HepG2 (cell line): ENCODE measurements around the gene HAGH. TPM values are rescaled to one million over a fixed set of nuclear protein-coding genes. Genes with fewer than 3 reads are reported as not detected.

Experiments
- ATAC-seq: fragments of 200-7000 bp; cut with Tn5 transposase; 3 replicates; pipeline ENCODE4 v1.9.1; 2020; ENCODE audit warnings: mild to moderate bottlenecking, moderate library complexity
- BruUV-seq: library from RNA; stranded (reverse); fragments of 400-500 nt; replicated peaks from 2 replicates; lab custom pipeline; 2021; lab: Mats Ljungman, UMichigan
- CTCF ChIA-PET: fragments of 300-600 bp; formaldehyde crosslinking; extraction: SDS; loops from one replicate; lab custom pipeline; 2021; ENCODE audit warnings: low total read pairs, inconsistent platforms, low intra/inter-chr PET ratio; lab: Yijun Ruan, JAX
- POLR2A ChIA-PET: fragments of 350-600 bp; sonication (Branson Sonifier 250); formaldehyde crosslinking; loops from one replicate; lab custom pipeline; 2020; ENCODE audit warnings: antibody characterized with exemption, inconsistent platforms; lab: Yijun Ruan, JAX
- DNase-seq: peaks from one replicate; pipeline ENCODE4 v3.0.0-alpha.2; 2015; ENCODE audit warnings: low spot score
- FAIRE-seq: peaks from 3 replicates; lab custom pipeline; 2011; peaks lifted over from hg19 to GRCh38; lab: Jason Lieb, UNC
- H2AFZ ChIP-seq: one replicate; pipeline ENCODE4 v1.6.1; 2011; ENCODE audit warnings: low read length, inconsistent platforms
- H3K27ac ChIP-seq: fragments of 300-600 bp; 3 replicates; pipeline ENCODE4 v1.8.0; 2011; ENCODE audit warnings: mixed run types, mild to moderate bottlenecking, mixed read lengths, low read length, inconsistent platforms; ENCODE audit not compliant: insufficient read depth; ENCODE audit errors: extremely low read length
- H3K27me3 ChIP-seq, 2 experiments: fragments of 200-600 bp in 1 of 2; 2 replicates in 1 of 2; 3 replicates in 1 of 2; pipeline versions ENCODE4 v1.6.0 to v1.8.0; 2011; ENCODE audit warnings: low read length in 2 of 2, mild to moderate bottlenecking in 2 of 2, moderate library complexity in 2 of 2, inconsistent platforms in 1 of 2; ENCODE audit not compliant: insufficient read depth in 2 of 2, control insufficient read depth in 1 of 2
- H3K36me3 ChIP-seq, 2 experiments: fragments of 200-600 bp in 1 of 2; replicated peaks in 1 of 2; 2 replicates in 1 of 2; 3 replicates in 1 of 2; pipeline versions ENCODE4 v1.5.1 to v1.8.0; 2011; ENCODE audit warnings: low read length in 2 of 2, inconsistent platforms in 1 of 2; ENCODE audit not compliant: insufficient read depth in 2 of 2, control insufficient read depth in 1 of 2
- H3K4me1 ChIP-seq: 2 replicates; pipeline ENCODE4 v1.5.1; 2012; ENCODE audit warnings: low read length, inconsistent platforms; ENCODE audit not compliant: insufficient read depth
- H3K4me2 ChIP-seq: 2 replicates; pipeline ENCODE4 v1.6.0; 2011; ENCODE audit warnings: low read depth, low read length, inconsistent platforms
- H3K4me3 ChIP-seq, 3 experiments: fragments of 200-600 bp in 1 of 3; sonication (generic), shearing (Covaris generic) in 1 of 3; replicated peaks in 1 of 3; 2 replicates each; pipeline ENCODE4 v1.5.1; 2011 to 2016; ENCODE audit warnings: low read length in 3 of 3, inconsistent platforms in 2 of 3, low read depth in 2 of 3, mild to moderate bottlenecking in 2 of 3, control low read depth in 1 of 3, mixed read lengths in 1 of 3; ENCODE audit not compliant: insufficient read depth in 1 of 3
- H3K79me2 ChIP-seq: one replicate; pipeline ENCODE4 v1.6.1; 2011; ENCODE audit warnings: low read length, inconsistent platforms; ENCODE audit not compliant: insufficient read depth
- H3K9ac ChIP-seq: 2 replicates; pipeline ENCODE4 v1.6.0; 2011; ENCODE audit warnings: mild to moderate bottlenecking, low read depth, low read length, inconsistent platforms; ENCODE audit not compliant: insufficient read depth
- H3K9me3 ChIP-seq: 2 replicates; pipeline ENCODE4 v1.5.1; 2012; ENCODE audit warnings: mild to moderate bottlenecking, low read length
- H4K20me1 ChIP-seq: 2 replicates; pipeline ENCODE4 v1.6.0; 2011; ENCODE audit warnings: inconsistent platforms, mild to moderate bottlenecking, low read length, moderate library complexity; ENCODE audit not compliant: insufficient read depth
- BORCS8-MEF2B ChIP-seq: sonication (generic); formaldehyde crosslinking; IDR thresholded peaks from 2 replicates; pipeline ENCODE4 v1.8.0; 2022; ENCODE audit warnings: mild to moderate bottlenecking, missing genetic modification reagents
- EEA1 ChIP-seq: sonication (generic); formaldehyde crosslinking; IDR thresholded peaks from 2 replicates; pipeline ENCODE4 v1.5.1; 2020; ENCODE audit warnings: mild to moderate bottlenecking, missing genetic modification reagents, borderline replicate concordance
- GABPA ChIP-seq, 2 experiments: IDR thresholded peaks; 2 replicates each; pipeline ENCODE4 v1.6.1; 2011 to 2016; ENCODE audit warnings: low read depth in 2 of 2, low read length in 1 of 2, missing biosample characterization in 1 of 2, missing genetic modification characterization in 1 of 2
- KDM2A ChIP-seq: sonication (generic); formaldehyde crosslinking; IDR thresholded peaks from 2 replicates; pipeline ENCODE4 v1.4.0; 2020; ENCODE audit warnings: low read depth, missing genetic modification reagents, borderline replicate concordance
- NFE2L1 ChIP-seq: sonication (generic); formaldehyde crosslinking; IDR thresholded peaks from 2 replicates; pipeline ENCODE4 v1.4.0; 2020; ENCODE audit warnings: missing genetic modification reagents, mild to moderate bottlenecking, borderline replicate concordance
- PHF21A ChIP-seq: sonication (generic); formaldehyde crosslinking; IDR thresholded peaks from 2 replicates; pipeline ENCODE4 v1.5.0; 2020; ENCODE audit warnings: mild to moderate bottlenecking, missing genetic modification reagents
- ZNF550 ChIP-seq: sonication (generic); formaldehyde crosslinking; IDR thresholded peaks from 2 replicates; pipeline ENCODE4 v1.4.0; 2020; ENCODE audit warnings: mild to moderate bottlenecking, missing genetic modification reagents, borderline replicate concordance
- ZNF557 ChIP-seq: sonication (generic); formaldehyde crosslinking; IDR thresholded peaks from 2 replicates; pipeline ENCODE4 v1.4.0; 2020; ENCODE audit warnings: missing genetic modification reagents
- ZNF563 ChIP-seq: sonication (generic); formaldehyde crosslinking; IDR thresholded peaks from 2 replicates; pipeline ENCODE4 v1.8.0; 2022; ENCODE audit warnings: mild to moderate bottlenecking, moderate library complexity, missing genetic modification reagents
- ZNF598 ChIP-seq: sonication (generic); formaldehyde crosslinking; IDR thresholded peaks from 2 replicates; pipeline ENCODE4 v1.5.1; 2020; ENCODE audit warnings: mild to moderate bottlenecking, missing genetic modification reagents, borderline replicate concordance
- WGBS: methylation state at CpG from one replicate; pipeline ENCODE4 v1.1.6; 2017; ENCODE audit warnings: low lambda C conversion rate; 5-methylcytosine and 5-hydroxymethylcytosine counted together
- in situ Hi-C: cut with HindIII; loops from 2 replicates; pipeline ENCODE4 v1.10.0; 2017; ENCODE audit warnings: low pct_unique_long_range_greater_than_20kb; ENCODE audit not compliant: extremely low pct_ligation_motif_present
- intact Hi-C: fragments of 100-400 bp; cut with micrococcal nuclease; formaldehyde crosslinking; loops from one replicate; pipeline ENCODE4 v1.10.0; 2022; ENCODE audit not compliant: unreplicated experiment
- polyA plus RNA-seq, 8 experiments: library from polyadenylated mRNA; depleted of rRNA in 3 of 8; stranded (reverse) in 7 of 8; unstranded in 1 of 8; fragments of >200 nt; fragmentation: Illumina TruSeq in 4 of 8; extraction: Trizol in 4 of 8; gene quantifications; 2 replicates each; pipeline versions ENCODE4 v1.2.1 to v1.2.3, GENCODE V29; 2011 to 2016; ENCODE audit warnings: low read depth in 4 of 8, missing spikeins in 1 of 8, mixed read lengths in 1 of 8; ENCODE audit not compliant: insufficient read depth in 1 of 8
- total RNA-seq, 5 experiments: library from RNA; depleted of rRNA; stranded (reverse); fragments of >200 nt; fragmentation: Illumina TruSeq; extraction: Trizol; gene quantifications; 2 replicates each; pipeline ENCODE4 v1.2.3, GENCODE V29; 2016; ENCODE audit warnings: low read depth in 1 of 5
- TF ChIP-seq, protein P1 (sequence below): sonication (generic); formaldehyde crosslinking; IDR thresholded peaks from 2 replicates; pipeline ENCODE4 v1.5.1; 2020; ENCODE audit warnings: mild to moderate bottlenecking, moderate library complexity, missing genetic modification reagents
- TF ChIP-seq, protein P2 (sequence below): sonication (generic); formaldehyde crosslinking; IDR thresholded peaks from 2 replicates; pipeline ENCODE4 v1.5.1; 2020; ENCODE audit warnings: missing genetic modification reagents, mild to moderate bottlenecking, borderline replicate concordance

Gene HAGH
- total and polyA plus RNA-seq, 2 of the 13 experiments (the other 11 are each of a cell fraction or from before 2014, with no cell fraction given) = 70.4 to 95.4 TPM

DNA sequence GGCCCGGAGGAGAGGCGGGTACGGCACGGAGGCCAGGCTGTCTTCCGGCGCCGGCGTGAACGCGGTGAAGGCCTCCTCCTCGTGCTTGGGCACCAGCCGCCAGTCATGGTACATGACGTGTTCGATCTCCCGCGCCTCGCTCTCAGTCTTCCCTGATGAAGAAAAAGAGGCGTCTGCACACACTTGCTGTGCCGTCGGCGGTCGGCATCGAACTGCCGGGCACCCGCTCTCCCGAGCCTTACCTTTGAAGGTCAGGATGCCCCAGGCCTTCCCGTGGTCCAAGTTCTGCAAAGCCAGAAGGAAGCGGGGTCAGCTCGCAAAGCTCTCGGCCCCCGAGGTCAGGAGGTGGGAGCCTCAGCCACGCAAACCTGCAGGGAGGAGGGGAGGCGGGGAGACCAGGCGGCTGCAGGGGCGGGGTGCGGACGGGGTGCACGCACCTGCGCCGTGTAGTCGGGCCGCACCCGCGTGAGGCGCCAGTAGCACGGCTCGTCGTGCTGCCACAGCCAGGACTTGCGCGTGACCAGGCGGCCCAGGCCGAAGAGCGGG is 54.2 kb downstream of the HAGH start, which contains the start of gene EME2 (continued):
- TF ChIP-seq, protein P1, sequence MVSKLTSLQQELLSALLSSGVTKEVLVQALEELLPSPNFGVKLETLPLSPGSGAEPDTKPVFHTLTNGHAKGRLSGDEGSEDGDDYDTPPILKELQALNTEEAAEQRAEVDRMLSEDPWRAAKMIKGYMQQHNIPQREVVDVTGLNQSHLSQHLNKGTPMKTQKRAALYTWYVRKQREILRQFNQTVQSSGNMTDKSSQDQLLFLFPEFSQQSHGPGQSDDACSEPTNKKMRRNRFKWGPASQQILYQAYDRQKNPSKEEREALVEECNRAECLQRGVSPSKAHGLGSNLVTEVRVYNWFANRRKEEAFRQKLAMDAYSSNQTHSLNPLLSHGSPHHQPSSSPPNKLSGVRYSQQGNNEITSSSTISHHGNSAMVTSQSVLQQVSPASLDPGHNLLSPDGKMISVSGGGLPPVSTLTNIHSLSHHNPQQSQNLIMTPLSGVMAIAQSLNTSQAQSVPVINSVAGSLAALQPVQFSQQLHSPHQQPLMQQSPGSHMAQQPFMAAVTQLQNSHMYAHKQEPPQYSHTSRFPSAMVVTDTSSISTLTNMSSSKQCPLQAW (CRISPR knock-in tag) = 0 out of 2 replicates have a peak, but pooled peaks have one; percentile 24
- TF ChIP-seq NFE2L1 (CRISPR knock-in tag) (peak; percentile 60; the same call in 1 of the 2 replicates), EEA1 (CRISPR knock-in tag) (peak; percentile 52; the same call in 1 of the 2 replicates), ZNF550 (CRISPR knock-in tag) (0 out of 2 replicates have a peak, but pooled peaks have one; percentile 24)

- no peak overlapping the region for H2AFZ ChIP-seq
- peak; percentile 28; the same call in 1 of the 2 replicates for TF ChIP-seq ZNF598 (CRISPR knock-in tag)
- TF ChIP-seq ZNF563 (CRISPR knock-in tag) = peak; percentile 8; the same call in 1 of the 2 replicates
- no peak for TF ChIP-seq BORCS8-MEF2B (CRISPR knock-in tag)
- TF ChIP-seq, protein P2, sequence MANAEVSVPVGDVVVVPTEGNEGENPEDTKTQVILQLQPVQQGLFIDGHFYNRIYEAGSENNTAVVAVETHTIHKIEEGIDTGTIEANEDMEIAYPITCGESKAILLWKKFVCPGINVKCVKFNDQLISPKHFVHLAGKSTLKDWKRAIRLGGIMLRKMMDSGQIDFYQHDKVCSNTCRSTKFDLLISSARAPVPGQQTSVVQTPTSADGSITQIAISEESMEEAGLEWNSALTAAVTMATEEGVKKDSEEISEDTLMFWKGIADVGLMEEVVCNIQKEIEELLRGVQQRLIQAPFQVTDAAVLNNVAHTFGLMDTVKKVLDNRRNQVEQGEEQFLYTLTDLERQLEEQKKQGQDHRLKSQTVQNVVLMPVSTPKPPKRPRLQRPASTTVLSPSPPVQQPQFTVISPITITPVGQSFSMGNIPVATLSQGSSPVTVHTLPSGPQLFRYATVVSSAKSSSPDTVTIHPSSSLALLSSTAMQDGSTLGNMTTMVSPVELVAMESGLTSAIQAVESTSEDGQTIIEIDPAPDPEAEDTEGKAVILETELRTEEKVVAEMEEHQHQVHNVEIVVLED = 0 out of 2 replicates have a peak, but pooled peaks have one; percentile 38
- no peak for TF ChIP-seq ZNF557 (CRISPR knock-in tag)
- no peak for TF ChIP-seq GABPA (IDR thresholded peaks at IDR 0.05; ENCODE audit: low read depth, low read length)
- peak; percentile 32; the same call in 1 of the 2 replicates for TF ChIP-seq GABPA (CRISPR knock-in tag; IDR thresholded peaks at IDR 0.05; ENCODE audit: low read depth)
- 0 out of 2 replicates have a peak, but pooled peaks have one; percentile 12 for TF ChIP-seq KDM2A (CRISPR knock-in tag)
- no peak for TF ChIP-seq PHF21A (CRISPR knock-in tag)
These were observed 54.7 kb downstream of the HAGH start for GRCh38 chr16:1771864-1772361.

More at GRCh38 chr16:1771864-1772361, 54.7 kb downstream of the HAGH start:
- H3K4me1 ChIP-seq = peaks cover 12% of the 10 kb centered on the region
- in situ Hi-C loops (no loop called here), intact Hi-C loops (loop anchor here (5.0 kb wide), 1 partner anchor 40 kb away; no protein-coding TSS in a partner anchor)
- ChIA-PET POLR2A (interaction anchor here (0.6 to 1.8 kb wide), 12 partner anchors 11 to 744 kb away, joined by 3 to 38 read pairs (median 4); partner anchors contain the start of genes FAHD1, HAGH, IGFALS and JPT2), CTCF (no interaction called here)
- no peaks in the 10 kb centered on the region for H4K20me1 ChIP-seq
- FAIRE-seq (no peak), ATAC-seq (no peak), DNase-seq (no peak)
- BruUV-seq = TSS peak; percentile 81
- peak overlapping the region; percentile 91 for H3K4me2 ChIP-seq
- H3K4me3 ChIP-seq = peak overlapping the region; percentile 94 to 96 (median 95)
- WGBS = 0% methylated on average over 4 of the region's 22 CpGs
- H3K79me2 ChIP-seq = peaks cover 30% of the 10 kb centered on the region
- peak overlapping the region; percentile 90 for H3K27ac ChIP-seq
- H3K9ac ChIP-seq = peak overlapping the region; percentile 99
- H3K36me3 ChIP-seq = peaks cover 9 to 22% of the 10 kb centered on the region in 2 experiments; a peak in 4 of 5 replicates
- no peaks in the 10 kb centered on the region for H3K9me3 ChIP-seq
- no peaks in the 10 kb centered on the region; a peak in 2 of 5 replicates for H3K27me3 ChIP-seq
